Ishikawa (cell line): ENCODE data around the gene SYTL3.

ENCODE experiments used
- CEBPB ChIP-seq: IDR thresholded peaks from 2 replicates; pipeline ENCODE4 v1.6.1; 2012
- CREB1 ChIP-seq: IDR thresholded peaks from 2 replicates; pipeline ENCODE4 v1.6.1; 2012; ENCODE audit warnings: low read depth
- EGR1 ChIP-seq: IDR thresholded peaks from 2 replicates; pipeline ENCODE4 v1.6.1; 2012
- EP300 ChIP-seq: IDR thresholded peaks from 2 replicates; pipeline ENCODE4 v1.6.1; 2012; ENCODE audit warnings: borderline replicate concordance
- MAX ChIP-seq: IDR thresholded peaks from 2 replicates; pipeline ENCODE4 v1.6.1; 2012
- REST ChIP-seq: IDR thresholded peaks from 2 replicates; pipeline ENCODE4 v1.6.1; 2012; ENCODE audit warnings: low read depth, mild to moderate bottlenecking
- TAF1 ChIP-seq: IDR thresholded peaks from 2 replicates; pipeline ENCODE4 v1.6.1; 2012; ENCODE audit warnings: low read depth, mild to moderate bottlenecking
- TCF12 ChIP-seq: IDR thresholded peaks from 2 replicates; pipeline ENCODE4 v1.6.1; 2012; ENCODE audit warnings: low read depth
- TEAD4 ChIP-seq: IDR thresholded peaks from 2 replicates; pipeline ENCODE4 v1.6.1; 2012

GRCh38 chr6:158762787-158763433, 113.1 kb downstream of the SYTL3 start:
- TF ChIP-seq EGR1: no peak
- no peak for TF ChIP-seq EP300
- no peak for TF ChIP-seq TAF1
- no peak for TF ChIP-seq MAX
- no peak for TF ChIP-seq TCF12
- no peak for TF ChIP-seq CREB1
- no peak for TF ChIP-seq TEAD4
- no peak for TF ChIP-seq REST
- TF ChIP-seq CEBPB: no peak
